Measurements from ENCODE around the gene GPC6. TPM values are rescaled to one million over a fixed set of nuclear protein-coding genes. Genes with fewer than 3 reads are reported as not detected.
"Not testable (repeated sequence)": the region's sequence is repeated elsewhere in the genome, so short reads cannot be mapped to it uniquely, and the experiment has no call there.

The GPC6 gene
- total and polyA plus RNA-seq, 4 donors: 5.9 to 29.1 (median 18.2) TPM

DNA sequence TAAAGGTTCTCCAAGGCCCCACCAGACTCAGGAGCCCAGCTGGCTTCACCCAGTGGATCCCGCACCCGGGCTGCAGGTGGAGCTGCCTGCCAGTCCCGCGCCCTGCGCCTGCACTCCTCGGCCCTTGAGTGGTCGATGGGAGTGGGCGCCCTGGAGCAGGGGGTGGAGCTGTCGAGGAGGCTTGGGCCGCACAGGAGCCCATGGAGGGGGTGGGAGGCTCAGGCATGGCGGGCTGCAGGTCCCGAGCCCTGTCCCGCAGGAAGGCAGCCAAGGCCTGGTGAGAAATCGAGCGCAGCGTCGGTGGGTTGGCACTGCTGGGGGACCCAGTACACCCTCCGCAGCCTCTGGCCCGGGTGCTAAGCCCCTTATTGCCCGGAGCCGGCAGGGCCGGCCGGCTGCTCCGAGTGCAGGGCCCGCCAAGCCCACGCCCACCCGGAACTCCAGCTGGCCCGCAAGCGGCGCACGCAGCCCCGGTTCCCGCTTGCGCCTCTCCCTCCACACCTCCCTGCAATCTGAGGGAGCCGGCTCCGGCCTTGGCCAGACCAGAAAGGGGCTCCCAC, 228.1 kb downstream of the GPC6 start:
- 93% methylated on average over 36 of the region's 36 CpGs for WGBS
- H3K4me1 ChIP-seq (ENCODE audit: control insufficient read depth in 4 of 4, insufficient read depth in 4 of 4, low read length in 3 of 4); H3K27me3 ChIP-seq (ENCODE audit: control insufficient read depth in 4 of 4, insufficient read depth in 4 of 4, low read length in 3 of 4); H3K4me3 ChIP-seq (ENCODE audit: low read depth in 1 of 3, low read length in 3 of 3); H3K36me3 ChIP-seq (ENCODE audit: control insufficient read depth in 4 of 4, insufficient read depth in 3 of 4, low read depth in 1 of 4, low read length in 3 of 4); H3K9me3 ChIP-seq (ENCODE audit: control insufficient read depth in 4 of 4, low read length in 3 of 4); H3K9ac ChIP-seq (ENCODE audit: low read depth in 1 of 2, low read length in 2 of 2); DNase-seq (ENCODE audit: low spot score); H3K27ac ChIP-seq (ENCODE audit: low read depth in 1 of 2, low read length in 2 of 2): not testable (repeated sequence)
- TF ChIP-seq RAD21 (IDR thresholded peaks at IDR 0.05): peak in 1 of 2 donors; percentile 8

GRCh38 chr13:93455861-93456260, 229.3 kb downstream of the GPC6 start:
- Histone ChIP-seq H3K9ac (ENCODE audit: low read depth in 1 of 2, low read length in 2 of 2) (no peak overlapping the region), H3K27me3 (ENCODE audit: control insufficient read depth in 4 of 4, insufficient read depth in 4 of 4, low read length in 3 of 4) (no peaks in the 10 kb centered on the region), H3K27ac (ENCODE audit: low read depth in 1 of 2, low read length in 2 of 2) (no peak overlapping the region), H3K4me3 (ENCODE audit: low read depth in 1 of 3, low read length in 3 of 3) (no peak overlapping the region), H3K4me1 (ENCODE audit: control insufficient read depth in 4 of 4, insufficient read depth in 4 of 4, low read length in 3 of 4) (no peaks in the 10 kb centered on the region), H3K9me3 (ENCODE audit: control insufficient read depth in 4 of 4, low read length in 3 of 4) (no peaks in the 10 kb centered on the region), H3K36me3 (ENCODE audit: control insufficient read depth in 4 of 4, insufficient read depth in 3 of 4, low read depth in 1 of 4, low read length in 3 of 4) (no peaks in the 10 kb centered on the region)
- DNase-seq (ENCODE audit: low spot score): no peak
- 88% methylated on average over 4 of the region's 4 CpGs for WGBS
- TF ChIP-seq, protein P1, sequence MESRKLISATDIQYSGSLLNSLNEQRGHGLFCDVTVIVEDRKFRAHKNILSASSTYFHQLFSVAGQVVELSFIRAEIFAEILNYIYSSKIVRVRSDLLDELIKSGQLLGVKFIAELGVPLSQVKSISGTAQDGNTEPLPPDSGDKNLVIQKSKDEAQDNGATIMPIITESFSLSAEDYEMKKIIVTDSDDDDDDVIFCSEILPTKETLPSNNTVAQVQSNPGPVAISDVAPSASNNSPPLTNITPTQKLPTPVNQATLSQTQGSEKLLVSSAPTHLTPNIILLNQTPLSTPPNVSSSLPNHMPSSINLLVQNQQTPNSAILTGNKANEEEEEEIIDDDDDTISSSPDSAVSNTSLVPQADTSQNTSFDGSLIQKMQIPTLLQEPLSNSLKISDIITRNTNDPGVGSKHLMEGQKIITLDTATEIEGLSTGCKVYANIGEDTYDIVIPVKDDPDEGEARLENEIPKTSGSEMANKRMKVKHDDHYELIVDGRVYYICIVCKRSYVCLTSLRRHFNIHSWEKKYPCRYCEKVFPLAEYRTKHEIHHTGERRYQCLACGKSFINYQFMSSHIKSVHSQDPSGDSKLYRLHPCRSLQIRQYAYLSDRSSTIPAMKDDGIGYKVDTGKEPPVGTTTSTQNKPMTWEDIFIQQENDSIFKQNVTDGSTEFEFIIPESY (IDR thresholded peaks at IDR 0.05): no peak
- TF ChIP-seq HNF4A (conservative IDR thresholded peaks at IDR 0.05): no peak

GRCh38 chr13:93460005-93460404, 233.4 kb downstream of the GPC6 start:
- H3K27ac ChIP-seq (ENCODE audit: low read depth in 1 of 2, low read length in 2 of 2): no peak overlapping the region

More at GRCh38 chr13:93460005-93460404, 233.4 kb downstream of the GPC6 start:
- Histone ChIP-seq H3K9ac (ENCODE audit: low read depth in 1 of 2, low read length in 2 of 2) (no peak overlapping the region), H3K27me3 (ENCODE audit: control insufficient read depth in 4 of 4, insufficient read depth in 4 of 4, low read length in 3 of 4) (no peaks in the 10 kb centered on the region), H3K4me3 (ENCODE audit: low read depth in 1 of 3, low read length in 3 of 3) (no peak overlapping the region), H3K36me3 (ENCODE audit: control insufficient read depth in 4 of 4, insufficient read depth in 3 of 4, low read depth in 1 of 4, low read length in 3 of 4) (no peaks in the 10 kb centered on the region), H3K9me3 (ENCODE audit: control insufficient read depth in 4 of 4, low read length in 3 of 4) (no peaks in the 10 kb centered on the region), H3K4me1 (ENCODE audit: control insufficient read depth in 4 of 4, insufficient read depth in 4 of 4, low read length in 3 of 4) (no peaks in the 10 kb centered on the region)
- TF ChIP-seq TAF1 (conservative IDR thresholded peaks at IDR 0.05): no peak
- TF ChIP-seq JUND (IDR thresholded peaks at IDR 0.05): no peak
- TF ChIP-seq, protein P1 (IDR thresholded peaks at IDR 0.05): no peak
- no peak for TF ChIP-seq EGR1 (IDR thresholded peaks at IDR 0.05; ENCODE audit: low read depth in 2 of 2)
- no peak for TF ChIP-seq HNF4A (conservative IDR thresholded peaks at IDR 0.05)
- TF ChIP-seq MAX (IDR thresholded peaks at IDR 0.05): no peak
- no peak for TF ChIP-seq FOXA2 (IDR thresholded peaks at IDR 0.05)
- no peak for TF ChIP-seq NR2F2 (IDR thresholded peaks at IDR 0.05)
- TF ChIP-seq RAD21 (IDR thresholded peaks at IDR 0.05): no peak
- no peak for TF ChIP-seq GABPA (IDR thresholded peaks at IDR 0.05 in 1 of 2, conservative IDR thresholded peaks at IDR 0.05 in 1 of 2)
- no peak for TF ChIP-seq FOXA1 (IDR thresholded peaks at IDR 0.05)
- no peak for TF ChIP-seq YY1 (IDR thresholded peaks at IDR 0.05)
- TF ChIP-seq, protein P2, sequence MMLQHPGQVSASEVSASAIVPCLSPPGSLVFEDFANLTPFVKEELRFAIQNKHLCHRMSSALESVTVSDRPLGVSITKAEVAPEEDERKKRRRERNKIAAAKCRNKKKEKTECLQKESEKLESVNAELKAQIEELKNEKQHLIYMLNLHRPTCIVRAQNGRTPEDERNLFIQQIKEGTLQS (IDR thresholded peaks at IDR 0.05): no peak
- no peak for TF ChIP-seq SP1 (IDR thresholded peaks at IDR 0.05)
- TF ChIP-seq HNF4G (IDR thresholded peaks at IDR 0.05): no peak
- DNase-seq (ENCODE audit: low spot score): no peak

All from liver (tissue), 9 donors.